Effector CD4-positive, alpha-beta T cell (primary cell): Measurements from ENCODE around the gene SHOC2.

Experiments
- DNase-seq: peaks from one replicate; pipeline ENCODE4 v3.0.0-alpha.2; 2020

Gene SHOC2

DNA sequence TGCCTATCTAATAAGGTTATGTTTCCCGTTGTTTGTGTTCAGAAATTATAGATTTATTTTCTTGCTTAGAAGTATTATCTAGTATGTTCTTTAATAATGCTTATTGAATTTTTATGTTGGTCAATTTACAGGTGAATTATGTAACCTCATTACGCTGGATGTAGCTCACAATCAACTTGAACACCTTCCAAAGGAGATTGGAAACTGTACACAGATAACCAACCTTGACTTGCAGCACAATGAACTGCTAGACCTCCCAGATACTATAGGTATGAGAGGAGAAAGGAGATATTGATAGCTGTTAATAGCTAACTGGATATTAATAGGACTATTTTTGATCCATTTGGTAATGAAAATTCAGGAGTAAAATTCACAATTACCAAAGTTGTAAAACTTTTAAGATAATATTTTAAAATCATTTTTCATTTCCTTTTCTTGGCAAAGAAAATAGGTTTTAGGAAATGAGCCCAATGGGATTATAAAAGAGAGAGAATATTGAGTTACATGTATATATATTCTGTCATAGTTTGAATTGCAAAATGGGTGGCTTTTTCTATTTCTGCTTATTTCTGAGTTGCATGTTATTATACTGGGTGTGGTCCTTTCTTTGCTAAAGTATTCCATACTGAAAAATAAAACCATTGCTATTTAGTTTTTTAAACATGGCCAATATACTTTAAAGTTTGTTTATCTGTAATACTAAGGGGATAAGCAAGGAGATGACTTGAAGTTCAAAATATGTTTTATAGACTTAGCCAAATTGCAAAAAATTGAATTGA lies 66.3 kb downstream of the SHOC2 start:
- DNase-seq = no peak

DNA sequence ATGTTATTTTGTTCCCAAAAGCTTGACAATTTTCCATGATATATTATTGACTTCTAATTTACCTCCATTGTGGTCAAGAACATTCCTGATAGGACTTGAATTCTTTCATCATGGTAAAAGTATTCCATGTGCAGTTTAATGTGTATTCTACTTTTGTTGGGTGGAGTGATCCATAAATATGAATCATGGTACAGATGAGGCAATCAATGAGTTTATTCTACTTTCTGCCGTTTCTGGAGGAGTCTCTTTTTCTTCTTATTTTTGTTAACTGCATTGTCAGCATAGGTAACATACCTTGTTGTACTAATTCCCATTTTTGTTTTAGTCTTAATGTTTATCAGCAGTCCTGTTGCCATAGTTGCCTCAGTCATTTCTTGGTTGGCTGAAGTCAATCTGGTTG lies 69.6 kb downstream of the SHOC2 start:
- no peak for DNase-seq

- DNase-seq = no peak
These were observed 72.8 kb downstream of the SHOC2 start for GRCh38 chr10:110992006-110992800.

DNA sequence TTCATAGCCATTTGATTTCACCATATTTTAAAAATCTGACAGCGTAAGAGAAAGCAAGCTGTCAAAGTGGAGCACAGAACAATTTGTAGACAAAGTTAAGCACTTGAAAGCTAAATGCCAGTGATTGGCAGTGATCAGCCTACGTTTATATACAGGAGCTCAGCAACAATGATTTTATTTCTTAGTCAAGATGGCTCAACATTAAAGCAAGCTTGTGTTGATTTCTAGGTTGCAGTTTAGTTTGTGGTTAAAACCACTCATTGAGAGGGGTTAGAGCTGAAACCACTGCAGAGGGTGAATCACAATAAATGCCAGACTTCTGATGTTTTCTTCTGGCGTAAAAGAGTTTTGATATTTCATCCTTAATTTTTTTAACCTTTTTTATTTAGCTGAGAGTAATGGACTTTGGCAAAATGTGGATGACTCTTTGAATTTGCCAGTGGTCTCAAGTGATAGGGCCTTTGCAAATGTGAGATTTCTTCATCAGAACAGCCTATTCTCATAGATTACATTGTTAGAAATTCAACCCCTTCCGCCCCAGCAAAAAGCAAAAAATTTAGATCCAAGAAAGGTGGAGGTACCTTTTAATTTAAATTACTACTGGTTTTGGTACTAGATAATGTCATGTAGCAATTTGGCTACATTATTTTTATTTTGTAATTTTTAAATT lies 73.8 kb downstream of the SHOC2 start:
- peak; percentile 9 for DNase-seq

GRCh38 chr10:110994406-110995086 lies 75.1 kb downstream of the SHOC2 start:
- no peak for DNase-seq

- DNase-seq = no peak
These were observed 75.9 kb downstream of the SHOC2 start for GRCh38 chr10:110995301-110995700.

- no peak for DNase-seq
These were observed 76.9 kb downstream of the SHOC2 start for GRCh38 chr10:110996256-110996655.

DNA sequence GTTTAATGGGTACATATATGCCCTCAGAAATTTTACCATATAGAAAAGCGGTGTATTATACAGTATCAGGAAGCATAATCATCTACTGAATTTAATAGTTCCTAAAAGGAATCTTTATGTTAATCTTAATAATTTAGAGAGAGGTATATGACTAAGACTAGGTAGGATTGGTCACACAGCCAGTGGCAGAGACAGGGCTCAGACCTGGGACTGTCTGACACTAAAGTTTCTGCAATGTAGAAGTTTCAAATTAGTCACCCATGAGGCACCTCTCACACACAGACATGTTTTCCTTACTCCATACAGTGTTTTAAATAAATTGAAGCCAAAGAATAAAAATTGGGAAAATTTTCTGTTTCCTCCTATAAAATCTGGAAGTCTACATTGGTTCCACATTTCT lies 84.6 kb downstream of the SHOC2 start:
- DNase-seq = no peak

DNA sequence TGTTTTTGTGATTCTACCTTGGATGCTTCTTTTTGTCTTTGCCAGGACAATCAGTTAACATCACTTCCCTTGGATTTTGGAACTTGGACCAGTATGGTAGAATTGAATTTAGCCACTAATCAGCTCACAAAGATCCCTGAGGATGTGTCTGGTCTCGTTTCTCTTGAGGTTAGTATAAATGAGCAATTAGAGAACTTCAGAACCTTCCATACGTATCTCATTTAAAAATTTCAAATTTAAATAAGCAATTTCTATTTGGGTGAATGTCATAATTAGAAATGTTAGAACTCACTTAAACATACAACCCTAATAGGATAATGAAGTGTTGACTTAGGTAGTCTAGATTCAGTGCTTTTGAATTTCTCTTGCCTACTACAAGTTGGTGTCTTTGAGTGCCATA lies 88.1 kb downstream of the SHOC2 start:
- DNase-seq = no peak

DNA sequence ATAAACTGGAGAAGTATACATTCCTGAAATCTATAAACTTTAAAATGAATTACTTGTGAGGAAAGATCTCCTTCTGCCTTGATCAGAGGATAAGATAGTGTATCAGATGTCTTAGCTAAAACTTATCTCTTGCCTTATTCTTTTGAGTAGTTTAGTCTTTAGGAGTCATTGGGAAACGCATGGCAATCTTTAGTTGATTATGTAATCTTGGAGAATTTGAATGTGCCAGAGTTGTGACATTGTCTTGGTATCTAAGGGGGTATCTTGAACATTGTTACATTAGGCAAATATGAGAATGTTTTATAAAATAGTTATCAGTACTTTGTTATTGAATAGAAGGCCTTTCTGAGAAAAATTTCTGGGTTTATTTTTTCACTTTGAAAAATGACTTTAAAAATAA lies 95.8 kb downstream of the SHOC2 start:
- DNase-seq = no peak

- no peak for DNase-seq
These were observed 97.7 kb downstream of the SHOC2 start for GRCh38 chr10:111017098-111017497.

GRCh38 chr10:111018021-111018420 lies 98.6 kb downstream of the SHOC2 start:
- DNase-seq = no peak

GRCh38 chr10:111023060-111023459 lies 103.7 kb downstream of the SHOC2 start:
- DNase-seq = no peak

- no peak for DNase-seq
These were observed 110.8 kb downstream of the SHOC2 start for GRCh38 chr10:111030042-111030750.

GRCh38 chr10:111034598-111035310 lies 115.3 kb downstream of the SHOC2 start:
- DNase-seq = no peak

- no peak for DNase-seq
These were observed 116.1 kb downstream of the SHOC2 start for GRCh38 chr10:111035542-111035941.

DNA sequence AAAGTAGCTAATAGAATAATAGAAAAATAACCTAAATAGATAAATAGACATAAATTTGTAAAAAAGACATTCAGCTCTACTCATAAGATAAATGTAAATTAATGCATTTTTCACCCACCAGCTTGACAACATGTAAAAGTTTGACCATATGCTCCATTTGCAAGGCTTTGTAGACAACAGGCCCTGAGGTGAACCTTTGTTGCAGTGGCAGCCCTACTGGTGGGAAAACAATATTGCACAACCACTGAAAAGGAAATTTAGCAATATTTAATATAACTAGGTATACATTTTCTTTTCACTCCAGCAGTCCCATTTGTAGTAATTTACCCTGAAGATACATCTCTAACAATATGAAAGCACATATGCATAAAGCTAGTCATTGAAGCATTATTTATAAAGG lies 118.5 kb downstream of the SHOC2 start:
- no peak for DNase-seq

DNA sequence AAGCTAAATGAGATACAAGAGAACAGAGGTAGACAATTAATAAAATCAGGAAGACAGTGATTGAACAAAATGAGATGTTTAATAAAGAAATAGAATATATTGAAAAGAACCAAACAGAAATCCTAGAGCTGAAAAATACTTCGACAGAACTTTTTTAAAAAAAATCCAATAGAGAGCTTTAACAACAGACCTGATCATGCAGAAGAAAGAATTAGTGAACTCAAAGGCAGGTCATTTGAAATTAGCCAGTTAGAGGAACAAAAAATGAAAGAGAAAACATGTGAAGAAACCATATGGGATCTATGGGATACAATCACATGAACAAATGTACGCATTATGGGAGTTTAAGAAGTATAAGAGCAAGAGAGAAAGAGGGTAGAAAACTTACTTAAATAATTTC lies 120.1 kb downstream of the SHOC2 start:
- DNase-seq = no peak

GRCh38 chr10:111057006-111057405 lies 137.6 kb downstream of the SHOC2 start:
- DNase-seq = no peak
